ENCODE measurements around the gene SPOCK3. TPM values are rescaled to one million over a fixed set of nuclear protein-coding genes. Genes with fewer than 3 reads are reported as not detected.
A peak's percentile ranks its signal among the peaks of the same experiment; 100 is the strongest.

The SPOCK3 gene
- total and polyA plus RNA-seq, 12 donors: 0.08 to 0.53 (median 0.37) TPM; not detected in 9

DNA sequence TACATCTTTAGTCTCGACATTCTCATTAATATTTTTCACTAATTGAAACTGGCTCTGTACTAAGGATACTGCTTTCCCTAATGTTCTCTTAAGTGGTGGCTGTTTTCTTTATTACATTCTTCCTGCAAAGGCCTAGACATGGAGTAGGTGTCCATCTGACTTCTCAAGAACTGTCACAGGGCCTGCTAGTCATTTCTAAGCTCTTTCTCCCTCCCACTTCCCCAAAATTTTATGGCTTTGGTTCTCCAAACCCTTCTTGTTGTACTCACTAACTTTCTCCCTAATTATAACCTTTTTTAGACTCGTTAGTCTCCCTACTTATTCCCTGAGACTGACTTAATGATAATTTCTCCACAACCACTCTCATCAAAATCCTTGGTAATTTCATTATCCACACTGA is 133.3 kb downstream of the SPOCK3 start:
- no peak for ATAC-seq
- Histone ChIP-seq H3K27me3 (no peaks in the 10 kb centered on the region), H3K4me1 (peaks cover 0 to 13% (median 0%) of the 10 kb centered on the region in 9 donors), H3K36me3 (no peaks in the 10 kb centered on the region), H3K4me3 (no peak overlapping the region), H3K27ac (peak overlapping the region in 2 of 10 donors; percentile 44 to 52), H3K9me3 (peaks cover 0 to 14% (median 0%) of the 10 kb centered on the region in 11 donors)
- DNase-seq: no peak
- WGBS, 2 donors: 73 to 83% methylated on average over 2 of the region's 2 CpGs
- TF ChIP-seq, protein P1, sequence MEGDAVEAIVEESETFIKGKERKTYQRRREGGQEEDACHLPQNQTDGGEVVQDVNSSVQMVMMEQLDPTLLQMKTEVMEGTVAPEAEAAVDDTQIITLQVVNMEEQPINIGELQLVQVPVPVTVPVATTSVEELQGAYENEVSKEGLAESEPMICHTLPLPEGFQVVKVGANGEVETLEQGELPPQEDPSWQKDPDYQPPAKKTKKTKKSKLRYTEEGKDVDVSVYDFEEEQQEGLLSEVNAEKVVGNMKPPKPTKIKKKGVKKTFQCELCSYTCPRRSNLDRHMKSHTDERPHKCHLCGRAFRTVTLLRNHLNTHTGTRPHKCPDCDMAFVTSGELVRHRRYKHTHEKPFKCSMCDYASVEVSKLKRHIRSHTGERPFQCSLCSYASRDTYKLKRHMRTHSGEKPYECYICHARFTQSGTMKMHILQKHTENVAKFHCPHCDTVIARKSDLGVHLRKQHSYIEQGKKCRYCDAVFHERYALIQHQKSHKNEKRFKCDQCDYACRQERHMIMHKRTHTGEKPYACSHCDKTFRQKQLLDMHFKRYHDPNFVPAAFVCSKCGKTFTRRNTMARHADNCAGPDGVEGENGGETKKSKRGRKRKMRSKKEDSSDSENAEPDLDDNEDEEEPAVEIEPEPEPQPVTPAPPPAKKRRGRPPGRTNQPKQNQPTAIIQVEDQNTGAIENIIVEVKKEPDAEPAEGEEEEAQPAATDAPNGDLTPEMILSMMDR (IDR thresholded peaks at IDR 0.05): no peak
- intact Hi-C loops (cut with DNase I): no loop called here

DNA sequence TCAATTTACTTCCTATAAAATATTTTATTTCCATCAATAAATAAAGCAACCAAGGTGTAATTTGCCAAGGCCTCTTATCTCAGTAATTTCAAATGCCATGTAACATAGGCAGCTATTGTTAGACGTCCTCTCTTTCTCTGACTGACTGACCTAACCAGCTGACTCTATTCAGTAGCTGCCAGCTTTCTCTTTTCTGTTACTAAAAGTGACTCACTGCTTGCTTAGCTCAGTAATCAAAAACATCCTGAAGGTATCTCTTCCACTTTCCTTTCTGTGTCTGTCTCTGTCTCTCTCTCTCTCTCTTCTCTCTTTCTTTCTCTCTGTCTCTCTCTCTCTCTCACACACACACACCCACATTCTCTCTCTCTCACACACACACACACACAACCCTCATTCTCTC is 134.2 kb downstream of the SPOCK3 start:
- ATAC-seq (peak; percentile 82 to 100 (median 96)), DNase-seq (no peak)
- Histone ChIP-seq H3K27me3 (no peaks in the 10 kb centered on the region), H3K4me1 (peaks cover 0 to 13% (median 0%) of the 10 kb centered on the region in 9 donors), H3K4me3 (no peak overlapping the region), H3K27ac (peak overlapping the region in 6 of 10 donors; percentile 42 to 70 (median 52)), H3K9me3 (peaks cover 0 to 13% (median 0%) of the 10 kb centered on the region in 11 donors), H3K36me3 (no peaks in the 10 kb centered on the region)
- intact Hi-C loops (cut with DNase I): no loop called here
- 5 to 8% methylated on average over 1 of the region's 1 CpG for WGBS, 2 donors
- TF ChIP-seq, protein P1 (IDR thresholded peaks at IDR 0.05): no peak

DNA sequence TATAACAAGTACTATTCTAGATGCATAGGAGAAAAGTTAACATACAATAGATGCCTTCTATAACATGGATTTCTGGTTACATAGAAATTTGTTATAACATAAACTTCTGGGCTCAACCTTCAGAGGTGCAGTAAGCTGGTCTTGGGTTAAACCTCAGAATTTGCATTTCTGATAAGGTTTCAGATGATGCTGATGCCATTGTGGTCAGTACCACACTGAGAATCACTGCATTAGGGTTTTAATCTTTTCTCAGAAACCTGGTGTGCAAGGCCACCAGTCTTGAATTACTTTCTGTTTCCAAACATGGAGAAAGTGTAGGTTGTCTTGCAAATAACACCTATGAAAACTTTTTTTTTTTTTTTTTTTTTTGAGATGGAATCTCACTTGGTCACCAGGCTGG is 146.2 kb downstream of the SPOCK3 start:
- H3K27ac ChIP-seq: no peak overlapping the region
- TF ChIP-seq, protein P1 (IDR thresholded peaks at IDR 0.05): no peak
- no peaks in the 10 kb centered on the region for H3K27me3 ChIP-seq
- intact Hi-C loops (cut with DNase I): no loop called here
- no peak for DNase-seq
- H3K36me3 ChIP-seq: no peaks in the 10 kb centered on the region
- no peak for ATAC-seq
- no peaks in the 10 kb centered on the region for H3K4me1 ChIP-seq
- H3K9me3 ChIP-seq: peaks cover 0 to 3% (median 0%) of the 10 kb centered on the region in 11 donors
- H3K4me3 ChIP-seq: no peak overlapping the region

GRCh38 chr4:167084321-167084720 is 150.0 kb downstream of the SPOCK3 start:
- Histone ChIP-seq H3K27ac (no peak overlapping the region), H3K4me1 (no peaks in the 10 kb centered on the region), H3K9me3 (no peaks in the 10 kb centered on the region), H3K27me3 (no peaks in the 10 kb centered on the region), H3K4me3 (no peak overlapping the region), H3K36me3 (no peaks in the 10 kb centered on the region)
- DNase-seq (no peak), ATAC-seq (no peak)
- intact Hi-C loops (cut with DNase I): no loop called here
- 62 to 64% methylated on average over 2 of the region's 2 CpGs for WGBS, 2 donors
- TF ChIP-seq, protein P1 (IDR thresholded peaks at IDR 0.05): no peak
